Stimulated activated CD8-positive, alpha-beta memory T cell treated with anti-CD3 and anti-CD28 coated beads, Interleukin-12 subunit alpha, Interleukin-12 subunit beta, amount 100 ng/mL, for 1 hour (primary cell): ENCODE measurements around the gene MNX1.

Experiments used
- DNase-seq: peaks from one replicate; pipeline ENCODE4 v3.0.0-alpha.2; 2020; ENCODE audit warnings: low read depth

The MNX1 gene

GRCh38 chr7:157001920-157002818 is 8.3 kb downstream of the MNX1 start:
- no peak for DNase-seq

GRCh38 chr7:157000741-157001653 is 9.5 kb downstream of the MNX1 start:
- DNase-seq = no peak

GRCh38 chr7:156999958-157000726 is 10.3 kb downstream of the MNX1 start:
- no peak for DNase-seq

GRCh38 chr7:156998988-156999957 is 11.2 kb downstream of the MNX1 start:
- DNase-seq = no peak

- no peak for DNase-seq
Observed at GRCh38 chr7:156994417-156994816, 16.0 kb downstream of the MNX1 start.

- no peak for DNase-seq
Observed at GRCh38 chr7:156993925-156994235, 16.6 kb downstream of the MNX1 start.

- no peak for DNase-seq
Observed at GRCh38 chr7:156993021-156993924, 17.2 kb downstream of the MNX1 start.

GRCh38 chr7:156989766-156990535 is 20.5 kb downstream of the MNX1 start:
- DNase-seq = no peak

GRCh38 chr7:156988343-156989185 is 21.9 kb downstream of the MNX1 start:
- DNase-seq = no peak

GRCh38 chr7:156986378-156986777 is 24.1 kb downstream of the MNX1 start:
- no peak for DNase-seq

GRCh38 chr7:156985101-156985992 is 25.1 kb downstream of the MNX1 start:
- DNase-seq = no peak

GRCh38 chr7:156984174-156984891 is 26.1 kb downstream of the MNX1 start:
- no peak for DNase-seq

GRCh38 chr7:156979711-156980110 is 30.8 kb downstream of the MNX1 start:
- DNase-seq = no peak

GRCh38 chr7:156979007-156979606 is 31.4 kb downstream of the MNX1 start:
- DNase-seq = no peak

- no peak for DNase-seq
Observed at GRCh38 chr7:156975620-156976019, 34.8 kb downstream of the MNX1 start.

GRCh38 chr7:156969972-156970420 is 40.5 kb downstream of the MNX1 start:
- no peak for DNase-seq
